B cell (primary cell): ENCODE results near the gene RMP24.

Experiments
- ATAC-seq: fragments of 200-7000 bp; cut with Tn5 transposase; one replicate; pipeline ENCODE4 v1.10.0; 2021; ENCODE audit warnings: low read depth, mild to moderate bottlenecking, moderate number of reproducible peaks, moderate library complexity
- CTCF ChIA-PET: fragments of 350-600 bp; sonication (Branson Sonifier 250); formaldehyde crosslinking; loops from one replicate; lab custom pipeline; 2021; ENCODE audit warnings: antibody characterized with exemption, inconsistent platforms; lab: Charles Lee
- POLR2A ChIA-PET: fragments of 350-600 bp; sonication (Branson Sonifier 250); formaldehyde crosslinking; loops from one replicate; lab custom pipeline; 2021; ENCODE audit warnings: antibody characterized with exemption; lab: Charles Lee
- DNase-seq: peaks from one replicate; pipeline ENCODE4 v3.0.0; 2013
- H2AFZ ChIP-seq: 2 replicates; pipeline ENCODE4 v1.6.1; 2012; ENCODE audit warnings: mild to moderate bottlenecking, low read depth, low read length; ENCODE audit not compliant: insufficient read depth, poor library complexity, severe bottlenecking
- H3K27ac ChIP-seq, 2 donors: 1 replicate in 1 of 2; 2 replicates in 1 of 2; pipeline ENCODE4 v1.5.1; 2012 to 2013; ENCODE audit warnings: low read length in 2 of 2, mild to moderate bottlenecking in 2 of 2, moderate library complexity in 1 of 2
- H3K27me3 ChIP-seq, 4 experiments: fragments of 200-600 bp in 1 of 4; sonication (generic) in 1 of 4; replicated peaks in 1 of 4; 1 replicate in 2 of 4; 2 replicates in 2 of 4; pipeline versions ENCODE4 v1.6.1 to v1.7.0; 2013 to 2016; ENCODE audit warnings: low read length in 3 of 4, mild to moderate bottlenecking in 2 of 4, mixed read lengths in 1 of 4, moderate library complexity in 1 of 4; ENCODE audit not compliant: insufficient read depth in 4 of 4, control insufficient read depth in 3 of 4; ENCODE audit errors: control extremely low read depth in 1 of 4
- H3K36me3 ChIP-seq, 2 experiments: replicated peaks in 1 of 2; 1 replicate in 1 of 2; 2 replicates in 1 of 2; pipeline versions ENCODE4 v1.6.1 to v1.7.1; 2013; ENCODE audit warnings: low read length in 1 of 2; ENCODE audit not compliant: insufficient read depth in 2 of 2, control insufficient read depth in 1 of 2; ENCODE audit errors: control extremely low read depth in 1 of 2, extremely low read depth in 1 of 2
- H3K4me1 ChIP-seq, 2 donors: fragments of 200-600 bp in 1 of 2; sonication (generic) in 1 of 2; 1 replicate in 1 of 2; 2 replicates in 1 of 2; pipeline versions ENCODE4 v1.5.1 to v1.6.1; 2013 to 2017; ENCODE audit warnings: low read length in 2 of 2; ENCODE audit not compliant: control insufficient read depth in 2 of 2, insufficient read depth in 2 of 2
- H3K4me2 ChIP-seq: replicated peaks from 2 replicates; pipeline ENCODE3; 2012; ENCODE audit warnings: mild to moderate bottlenecking, low read depth, low read length; ENCODE audit not compliant: poor library complexity, severe bottlenecking
- H3K4me3 ChIP-seq, 5 experiments: fragments of 200-600 bp in 1 of 5; sonication (generic) in 1 of 5; 1 replicate in 3 of 5; 2 replicates in 2 of 5; pipeline versions ENCODE4 v1.5.1 to v1.7.0; 2011 to 2016; ENCODE audit warnings: low read length in 4 of 5, mild to moderate bottlenecking in 4 of 5, low read depth in 2 of 5, control low read depth in 1 of 5, moderate library complexity in 1 of 5; ENCODE audit not compliant: insufficient read depth in 1 of 5; ENCODE audit errors: control extremely low read depth in 1 of 5, extremely low read depth in 1 of 5
- H3K79me2 ChIP-seq: fragments of 200-600 bp; sonication (generic); one replicate; pipeline ENCODE4 v1.6.0; 2016; ENCODE audit warnings: low read length; ENCODE audit not compliant: control insufficient read depth, insufficient read depth
- H3K9ac ChIP-seq: fragments of 200-600 bp; sonication (generic); 2 replicates; pipeline ENCODE4 v1.6.1; 2017; ENCODE audit warnings: mild to moderate bottlenecking, low read length, moderate library complexity
- H3K9me3 ChIP-seq, 3 donors: one replicate each; pipeline versions ENCODE4 v1.6.1 to v1.7.1; 2013; ENCODE audit warnings: low read length in 2 of 3; ENCODE audit not compliant: control insufficient read depth in 2 of 3, insufficient read depth in 1 of 3; ENCODE audit errors: control extremely low read depth in 1 of 3
- H4K20me1 ChIP-seq: 2 replicates; pipeline ENCODE4 v1.6.0; 2012; ENCODE audit warnings: mild to moderate bottlenecking, low read length; ENCODE audit not compliant: insufficient read depth, control insufficient read depth, poor library complexity, severe bottlenecking
- H3K27ac Mint-ChIP-seq: one replicate; pipeline ENCODE4 v1.8.0; 2021; ENCODE audit warnings: mixed read lengths
- H3K27me3 Mint-ChIP-seq: one replicate; pipeline ENCODE4 v1.8.0; 2021; ENCODE audit warnings: mixed read lengths
- H3K4me1 Mint-ChIP-seq: one replicate; pipeline ENCODE4 v1.8.0; 2021; ENCODE audit warnings: mixed read lengths
- H3K4me3 Mint-ChIP-seq: one replicate; pipeline ENCODE4 v1.8.0; 2021; ENCODE audit warnings: mixed read lengths
- H3K9me3 Mint-ChIP-seq: one replicate; pipeline ENCODE4 v1.8.0; 2022; ENCODE audit warnings: mixed read lengths; ENCODE audit not compliant: insufficient read depth
- CTCF ChIP-seq: fragments of 200-600 bp; IDR thresholded peaks from one replicate; pipeline ENCODE4 v1.8.0; 2022; ENCODE audit warnings: antibody characterized with exemption, mild to moderate bottlenecking
- EZH2 ChIP-seq: IDR thresholded peaks from 2 replicates; pipeline ENCODE4 v1.6.1; 2012; ENCODE audit warnings: borderline replicate concordance, low read depth, mild to moderate bottlenecking, moderate library complexity, low read length; ENCODE audit not compliant: insufficient read depth, poor library complexity, severe bottlenecking
- WGBS: methylation state at CpG from one replicate; pipeline ENCODE4 v1.1.5; 2013; ENCODE audit warnings: missing lambda C conversion rate; ENCODE audit not compliant: insufficient coverage; 5-methylcytosine and 5-hydroxymethylcytosine counted together
- intact Hi-C: fragments of 100-400 bp; cut with micrococcal nuclease; formaldehyde crosslinking; loops from one replicate; pipeline ENCODE4 v1.10.0; 2022

RMP24 gene

GRCh38 chr18:35936951-35937350 lies 35.5 kb upstream of the RMP24 start:
- ATAC-seq = no peak
- CTCF ChIA-PET = interaction anchor here (1.3 kb wide), 1 partner anchor 11 kb away, joined by 6 read pairs; no protein-coding TSS in a partner anchor
- intact Hi-C loops = no loop called here

GRCh38 chr18:35938158-35938557 lies 34.3 kb upstream of the RMP24 start:
- H3K9me3 ChIP-seq = no peaks in the 10 kb centered on the region
- no peaks in the 10 kb centered on the region for H3K4me1 ChIP-seq
- Mint-ChIP-seq H3K27ac (no peak overlapping the region), H3K4me1 (no peaks in the 10 kb centered on the region), H3K9me3 (no peaks in the 10 kb centered on the region), H3K4me3 (no peak overlapping the region), H3K27me3 (peaks cover 9% of the 10 kb centered on the region)
- H3K27me3 ChIP-seq = no peaks in the 10 kb centered on the region
- CTCF ChIA-PET = interaction anchor here (0.6 to 1.3 kb wide), 3 partner anchors 9 to 182 kb away, joined by 3 to 6 read pairs (median 3); no protein-coding TSS in a partner anchor
- no peaks in the 10 kb centered on the region for H4K20me1 ChIP-seq
- H3K79me2 ChIP-seq = no peaks in the 10 kb centered on the region
- H2AFZ ChIP-seq = no peak overlapping the region
- no peak overlapping the region for H3K4me2 ChIP-seq
- TF ChIP-seq CTCF (no peak), EZH2 (no peak)
- H3K4me3 ChIP-seq = no peak overlapping the region
- H3K27ac ChIP-seq = no peak overlapping the region
- no peaks in the 10 kb centered on the region for H3K36me3 ChIP-seq
- H3K9ac ChIP-seq = no peak overlapping the region
- POLR2A ChIA-PET = no interaction called here
- DNase-seq = no peak
- no CpG with 5 or more reads among the region's 1 CpG for WGBS
- intact Hi-C loops = no loop called here
- ATAC-seq = no peak

More at GRCh38 chr18:35936951-35937350, 35.5 kb upstream of the RMP24 start:
- Histone ChIP-seq H4K20me1 (no peaks in the 10 kb centered on the region), H2AFZ (no peak overlapping the region), H3K27ac (no peak overlapping the region), H3K4me1 (no peaks in the 10 kb centered on the region), H3K4me3 (no peak overlapping the region), H3K9ac (no peak overlapping the region), H3K36me3 (no peaks in the 10 kb centered on the region), H3K79me2 (no peaks in the 10 kb centered on the region), H3K9me3 (no peaks in the 10 kb centered on the region), H3K27me3 (no peaks in the 10 kb centered on the region), H3K4me2 (no peak overlapping the region)
- POLR2A ChIA-PET = no interaction called here
- no peak for TF ChIP-seq CTCF
- no peak for TF ChIP-seq EZH2
- H3K4me1 Mint-ChIP-seq = no peaks in the 10 kb centered on the region
- H3K4me3 Mint-ChIP-seq = no peak overlapping the region
- DNase-seq = no peak
- 100% methylated on average over 1 of the region's 1 CpG for WGBS
- peaks cover 9% of the 10 kb centered on the region for H3K27me3 Mint-ChIP-seq
- H3K9me3 Mint-ChIP-seq = no peaks in the 10 kb centered on the region
- H3K27ac Mint-ChIP-seq = no peak overlapping the region
